GM18951 (cell line): ENCODE data around the gene TBC1D9B.
"Not testable (repeated sequence)": the region's sequence is repeated elsewhere in the genome, so short reads cannot be mapped to it uniquely, and the experiment has no call there.

ENCODE experiments used
- POLR2A ChIP-seq: IDR thresholded peaks from 4 replicates; pipeline ENCODE4 v1.6.1; 2011; ENCODE audit warnings: mild to moderate bottlenecking; ENCODE audit not compliant: insufficient read length, insufficient read depth; ENCODE audit errors: extremely low read depth
- in situ Hi-C: fragments of 300-500 bp; cut with MboI; formaldehyde crosslinking; loops from one replicate; pipeline ENCODE4 v1.12.0; 2022; ENCODE audit warnings: low sequenced_read_pairs, mixed read lengths, inconsistent platforms; ENCODE audit not compliant: unreplicated experiment

TBC1D9B gene

DNA sequence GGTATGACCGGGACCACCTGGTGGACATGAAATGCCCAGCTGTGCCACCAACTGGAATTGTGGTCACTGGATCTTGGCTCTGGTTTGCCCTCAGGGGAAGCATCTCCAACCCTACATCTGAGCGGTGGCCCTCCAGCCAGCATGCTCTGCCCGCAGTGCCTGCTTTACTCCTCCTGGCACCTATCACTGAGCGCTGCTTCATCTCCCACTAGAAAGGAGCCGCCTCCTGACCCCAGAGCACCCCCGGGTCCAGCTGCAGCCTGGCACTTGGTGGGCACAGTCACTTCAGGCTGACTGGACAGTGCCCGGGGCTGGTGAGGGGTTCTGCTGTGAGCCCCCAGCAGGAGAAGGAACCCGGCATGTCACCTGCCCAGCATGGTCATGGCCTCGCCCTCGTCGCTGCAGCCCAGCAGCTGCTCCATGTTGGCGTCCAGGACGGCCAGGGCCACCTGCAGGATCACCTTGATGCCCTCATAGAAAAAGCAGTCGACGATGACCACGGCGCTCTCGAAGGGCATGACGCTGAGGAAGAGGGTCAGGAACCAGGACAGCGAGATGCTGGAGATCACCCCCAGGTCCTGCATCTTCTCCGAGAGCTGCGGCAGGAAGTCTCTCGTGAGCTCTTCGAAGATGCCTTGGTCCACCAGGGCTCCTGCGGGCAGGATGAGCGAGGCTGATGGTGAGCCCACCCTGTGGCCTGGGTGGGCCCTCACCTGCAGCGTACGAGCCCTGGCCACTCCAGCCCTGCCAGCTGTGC, 33.0 kb downstream of the TBC1D9B start:
- in situ Hi-C loops = no loop called here
- TF ChIP-seq POLR2A = no peak

DNA sequence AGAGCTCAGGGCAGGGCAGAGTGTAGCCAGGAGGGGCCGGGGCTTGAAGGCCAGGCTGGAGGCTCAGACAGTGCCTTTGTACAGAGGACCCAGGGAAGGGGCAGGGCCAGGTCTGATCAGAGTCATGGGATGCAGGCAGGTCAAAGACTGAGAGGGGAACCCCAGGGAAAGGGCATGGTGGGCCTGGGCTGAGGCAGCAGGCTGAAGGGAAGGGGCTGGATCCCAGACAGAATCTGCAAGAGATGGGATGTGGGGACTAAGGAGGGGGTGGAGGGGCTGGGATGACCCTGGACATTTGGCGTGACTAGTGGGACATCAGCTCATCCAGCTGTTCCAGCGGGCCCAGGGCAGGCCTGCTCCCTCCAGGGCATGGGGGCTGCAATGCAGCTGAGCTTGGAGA, 33.6 kb downstream of the TBC1D9B start:
- no peak for TF ChIP-seq POLR2A
- in situ Hi-C loops = no loop called here

DNA sequence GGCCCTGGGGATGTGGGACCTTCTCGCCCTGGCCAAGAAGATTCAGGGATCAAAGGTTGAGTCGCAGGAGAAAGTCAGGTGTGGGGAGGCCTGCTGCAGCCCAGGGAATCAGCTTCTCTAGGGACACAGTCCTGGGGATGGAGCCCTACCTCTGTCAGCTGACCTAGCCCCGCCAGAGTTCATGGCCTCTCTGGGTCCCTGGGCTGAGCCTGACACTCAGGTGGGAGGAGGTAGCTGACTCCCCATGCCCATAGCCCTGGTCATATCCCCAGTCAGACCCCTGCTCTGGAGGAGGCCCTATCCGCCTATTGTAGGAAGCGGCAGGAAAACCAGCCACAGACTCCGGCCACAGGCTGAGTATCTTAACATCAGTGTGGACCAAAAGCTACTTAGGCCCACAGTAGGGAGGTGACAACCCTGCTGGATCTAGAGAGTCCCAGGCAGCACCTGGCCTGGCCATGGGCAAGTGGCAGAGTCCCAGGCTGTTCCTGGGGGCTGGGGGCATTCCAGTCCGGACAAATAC, 34.0 kb downstream of the TBC1D9B start:
- TF ChIP-seq POLR2A = no peak
- in situ Hi-C loops = no loop called here

- TF ChIP-seq POLR2A = no peak
- in situ Hi-C loops = no loop called here
Measured at GRCh38 chr5:179872828-179873575, 34.7 kb downstream of the TBC1D9B start.

DNA sequence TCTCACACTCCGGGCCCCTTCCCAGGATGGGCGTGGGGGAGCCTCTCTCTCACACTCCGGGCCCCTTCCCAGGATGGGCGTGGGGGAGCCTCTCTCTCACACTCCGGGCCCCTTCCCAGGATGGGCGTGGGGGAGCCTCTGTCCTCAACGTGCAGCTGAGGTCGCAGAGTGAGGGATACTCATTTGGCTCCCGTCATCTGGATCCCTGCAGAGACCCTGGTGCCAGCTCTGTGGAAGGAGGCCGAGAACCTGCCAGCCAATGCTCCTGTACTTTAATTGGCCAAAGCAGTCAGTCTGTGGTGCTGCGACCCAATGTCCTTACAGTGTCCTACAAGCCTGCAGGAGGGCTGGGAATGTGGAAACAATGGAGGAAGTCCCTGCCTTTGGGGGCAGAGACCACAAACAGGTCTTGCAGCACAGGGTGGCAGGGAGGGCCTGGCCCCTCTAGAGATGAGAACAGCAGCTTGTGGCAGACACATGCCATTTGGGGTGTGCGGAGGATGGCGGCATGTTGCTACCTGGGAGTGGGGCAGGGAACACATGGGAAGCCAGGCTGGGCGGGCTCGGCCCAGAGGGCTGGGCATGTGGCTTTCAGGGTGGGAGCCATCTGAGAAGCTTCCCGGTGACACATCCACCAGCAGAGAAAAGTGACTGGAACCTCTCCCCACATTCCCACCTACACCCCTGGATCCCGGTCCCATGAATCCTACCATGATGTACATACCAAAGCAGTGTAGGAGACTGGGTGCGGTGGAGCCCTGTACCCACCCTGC, 35.5 kb downstream of the TBC1D9B start:
- TF ChIP-seq POLR2A = no peak
- in situ Hi-C loops = no loop called here

DNA sequence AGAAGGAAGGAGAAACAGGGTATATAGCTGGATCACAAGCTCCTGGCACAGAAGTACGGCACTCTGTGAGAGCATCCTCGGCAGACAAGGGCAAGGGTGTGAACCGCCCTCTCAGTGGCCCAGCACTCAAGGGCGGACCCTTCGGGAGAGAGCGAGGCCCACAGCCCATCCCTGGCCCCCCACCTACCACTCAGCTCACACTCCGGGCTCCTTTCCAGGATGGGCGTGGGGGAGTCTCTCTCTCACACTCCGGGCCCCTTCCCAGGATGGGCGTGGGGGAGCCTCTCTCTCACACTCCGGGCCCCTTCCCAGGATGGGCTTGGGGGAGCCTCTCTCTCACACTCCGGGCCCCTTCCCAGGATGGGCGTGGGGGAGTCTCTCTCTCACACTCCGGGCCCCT, 36.2 kb downstream of the TBC1D9B start:
- in situ Hi-C loops = not testable (repeated sequence)

- TF ChIP-seq POLR2A = no peak
- in situ Hi-C loops = no loop called here
Measured at GRCh38 chr5:179870952-179871351, 36.7 kb downstream of the TBC1D9B start.

DNA sequence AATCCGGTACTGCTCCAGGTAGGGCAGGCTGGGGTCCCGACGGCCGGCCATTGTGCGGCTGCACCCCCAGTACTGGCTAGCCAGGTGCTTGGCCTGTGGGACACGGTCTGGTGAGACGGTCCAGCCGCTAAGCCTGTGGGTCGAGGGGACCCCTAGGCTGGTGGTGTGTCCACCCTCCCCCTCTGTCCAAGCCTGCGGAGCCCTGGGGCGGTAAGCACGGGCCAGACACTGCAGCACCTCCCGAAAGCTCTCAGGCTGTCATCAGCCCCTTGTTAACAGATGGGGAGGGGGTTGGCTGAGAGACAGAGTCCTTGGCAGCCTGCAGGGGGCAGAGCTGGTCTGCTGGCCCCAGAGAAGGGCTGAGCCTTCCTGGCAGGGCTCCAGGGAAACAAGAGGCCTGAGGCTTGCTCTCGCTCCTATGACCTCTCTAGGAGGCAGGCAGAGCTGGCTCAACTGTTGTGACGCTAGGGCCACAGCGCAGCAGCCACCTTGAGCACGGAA, 37.2 kb downstream of the TBC1D9B start:
- no peak for TF ChIP-seq POLR2A
- in situ Hi-C loops = no loop called here

- in situ Hi-C loops = no loop called here
- TF ChIP-seq POLR2A = no peak
Measured at GRCh38 chr5:179869641-179870402, 37.9 kb downstream of the TBC1D9B start.

DNA sequence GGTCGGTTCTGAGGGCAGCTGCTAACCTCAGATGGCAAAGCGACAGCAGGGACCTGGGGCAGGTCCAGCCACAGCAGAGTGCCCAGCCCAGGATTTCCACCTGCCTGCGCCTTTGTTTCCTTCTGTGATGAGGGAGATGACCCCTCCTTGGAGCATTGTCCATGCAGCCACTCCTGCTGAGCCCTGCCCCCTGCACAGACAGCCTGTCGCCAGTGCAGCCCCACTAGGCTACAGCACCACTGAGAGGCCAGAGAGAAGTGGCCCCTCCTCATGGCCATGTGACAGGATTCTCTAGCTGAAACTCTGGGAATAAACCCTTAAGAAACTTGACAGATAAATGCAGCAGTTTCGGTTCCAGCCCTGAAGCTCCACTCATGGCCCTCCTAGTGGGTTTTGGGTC, 38.6 kb downstream of the TBC1D9B start:
- no peak for TF ChIP-seq POLR2A
- in situ Hi-C loops = no loop called here

DNA sequence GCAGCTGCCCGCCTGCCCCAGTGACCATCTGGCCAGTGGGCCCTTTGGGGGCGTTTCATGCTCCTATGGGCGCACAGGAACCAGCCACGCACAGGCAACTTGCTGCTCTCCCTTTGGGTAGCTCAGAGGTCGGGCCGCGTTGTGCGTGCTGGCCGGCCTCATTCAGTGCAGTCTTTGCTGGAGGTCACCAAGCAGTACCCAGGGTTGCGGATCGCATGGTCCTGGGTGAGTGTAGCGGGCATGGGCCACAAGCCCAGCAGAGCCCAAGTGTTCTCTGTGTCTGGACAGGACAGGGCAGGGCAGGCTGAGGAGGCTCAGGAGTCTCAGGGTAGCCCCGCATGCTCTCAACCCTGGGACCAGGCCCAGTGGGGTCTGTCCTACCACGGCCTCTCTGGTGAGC, 39.2 kb downstream of the TBC1D9B start:
- in situ Hi-C loops = no loop called here
- TF ChIP-seq POLR2A = no peak

- no peak for TF ChIP-seq POLR2A
- in situ Hi-C loops = no loop called here
Measured at GRCh38 chr5:179867476-179867875, 40.2 kb downstream of the TBC1D9B start.

- in situ Hi-C loops = no loop called here
- TF ChIP-seq POLR2A = no peak
Measured at GRCh38 chr5:179867079-179867465, 40.6 kb downstream of the TBC1D9B start.
